A549 (cell line): ENCODE measurements around the gene KRTAP24-1.

Source experiments
- CBX8 ChIP-seq: fragments of 200-600 bp; sonication (generic); IDR thresholded peaks from 2 replicates; pipeline ENCODE4 v1.6.1; 2016
- CTCF ChIP-seq: fragments of >200 bp; sonication (Bioruptor Twin); formaldehyde crosslinking; IDR thresholded peaks from 3 replicates; pipeline ENCODE4 v1.5.1; 2016
- JUN ChIP-seq, 2 experiments: fragments of >200 bp; sonication (Bioruptor Twin); formaldehyde crosslinking; IDR thresholded peaks; 2 replicates in 1 of 2; 3 replicates in 1 of 2; pipeline ENCODE4 v1.6.1; 2016 to 2017

GRCh38 chr21:30240661-30241060 is 42.1 kb downstream of the KRTAP24-1 start:
- TF ChIP-seq CTCF (no peak), JUN (IDR thresholded peaks at IDR 0.05) (no peak), CBX8 (no peak)
